OCI-LY1 (cell line): ENCODE results near the gene CPN1.

Source experiments
- EZH2 ChIP-seq: fragments of 200-600 bp; sonication (generic), shearing (Covaris generic); IDR thresholded peaks from 2 replicates; pipeline ENCODE4 v1.8.0; 2017; ENCODE audit warnings: borderline replicate concordance, mixed run types, mild to moderate bottlenecking, antibody characterized with exemption, low read length, moderate library complexity, mixed read lengths
- TF ChIP-seq, protein P1 (sequence below): fragments of 200-600 bp; sonication (generic), shearing (Covaris generic); IDR thresholded peaks from 2 replicates; pipeline ENCODE4 v1.5.1; 2017; ENCODE audit warnings: mild to moderate bottlenecking, antibody characterized with exemption, low read length, moderate library complexity, mixed read lengths

DNA sequence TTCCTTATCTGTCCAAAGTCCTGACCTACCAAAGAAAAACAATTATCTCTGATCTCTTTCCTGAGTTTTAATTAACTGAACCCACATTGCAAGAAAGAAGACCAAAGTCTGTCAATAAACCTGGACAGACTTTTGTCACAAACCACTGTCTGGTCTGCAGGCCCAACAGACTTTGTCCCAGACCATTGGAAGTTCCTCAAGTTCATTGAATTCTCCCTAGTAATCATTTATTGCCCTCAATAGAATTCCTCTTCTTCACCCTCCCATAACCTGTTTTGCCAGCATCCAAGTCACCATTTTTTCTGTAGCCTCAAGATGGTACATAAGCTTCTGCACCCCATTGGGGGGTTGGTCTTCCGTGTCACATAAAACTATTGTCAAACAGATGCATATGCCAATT is 68.0 kb downstream of the CPN1 start:
- TF ChIP-seq, protein P1, sequence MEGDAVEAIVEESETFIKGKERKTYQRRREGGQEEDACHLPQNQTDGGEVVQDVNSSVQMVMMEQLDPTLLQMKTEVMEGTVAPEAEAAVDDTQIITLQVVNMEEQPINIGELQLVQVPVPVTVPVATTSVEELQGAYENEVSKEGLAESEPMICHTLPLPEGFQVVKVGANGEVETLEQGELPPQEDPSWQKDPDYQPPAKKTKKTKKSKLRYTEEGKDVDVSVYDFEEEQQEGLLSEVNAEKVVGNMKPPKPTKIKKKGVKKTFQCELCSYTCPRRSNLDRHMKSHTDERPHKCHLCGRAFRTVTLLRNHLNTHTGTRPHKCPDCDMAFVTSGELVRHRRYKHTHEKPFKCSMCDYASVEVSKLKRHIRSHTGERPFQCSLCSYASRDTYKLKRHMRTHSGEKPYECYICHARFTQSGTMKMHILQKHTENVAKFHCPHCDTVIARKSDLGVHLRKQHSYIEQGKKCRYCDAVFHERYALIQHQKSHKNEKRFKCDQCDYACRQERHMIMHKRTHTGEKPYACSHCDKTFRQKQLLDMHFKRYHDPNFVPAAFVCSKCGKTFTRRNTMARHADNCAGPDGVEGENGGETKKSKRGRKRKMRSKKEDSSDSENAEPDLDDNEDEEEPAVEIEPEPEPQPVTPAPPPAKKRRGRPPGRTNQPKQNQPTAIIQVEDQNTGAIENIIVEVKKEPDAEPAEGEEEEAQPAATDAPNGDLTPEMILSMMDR, result no peak
- TF ChIP-seq EZH2, result no peak
